T-cell (primary cell): ENCODE data around the gene SH3TC2. TPM values are rescaled to one million over a fixed set of nuclear protein-coding genes. Genes with fewer than 3 reads are reported as not detected.

ENCODE experiments used
- ATAC-seq, 4 experiments: fragments of 200-7000 bp in 3 of 4; fragments of 150-1000 bp in 1 of 4; cut with Tn5 transposase; replicated peaks in 1 of 4; 1 replicate in 3 of 4; 2 replicates in 1 of 4; pipeline ENCODE4 v1.10.0; 2021; ENCODE audit warnings: moderate library complexity in 3 of 4, mild to moderate bottlenecking in 2 of 4, moderate number of reproducible peaks in 1 of 4
- CTCF ChIA-PET, 2 donors: fragments of 300-600 bp; sonication (Branson Sonifier 250); formaldehyde crosslinking; loops; one replicate each; lab custom pipeline; 2022; ENCODE audit warnings: antibody characterized with exemption in 2 of 2; lab: Charles Lee
- POLR2A ChIA-PET, 2 donors: fragments of 300-600 bp; sonication (Branson Sonifier 250); formaldehyde crosslinking; loops; one replicate each; lab custom pipeline; 2022; ENCODE audit warnings: antibody characterized with exemption in 2 of 2; lab: Charles Lee
- DNase-seq, 35 experiments: peaks; one replicate each; pipeline versions ENCODE4 v3.0.0 to v3.0.0-alpha.2; 2013 to 2023
- H3K27ac ChIP-seq: one replicate; pipeline ENCODE4 v1.5.1; 2013; ENCODE audit warnings: low read length
- H3K27me3 ChIP-seq, 2 experiments: replicated peaks in 1 of 2; 1 replicate in 1 of 2; 2 replicates in 1 of 2; pipeline versions ENCODE4 v1.6.1 to v1.7.0; 2013; ENCODE audit warnings: low read length in 1 of 2, mixed read lengths in 1 of 2; ENCODE audit not compliant: control insufficient read depth in 2 of 2, insufficient read depth in 2 of 2; ENCODE audit errors: extremely low read depth in 1 of 2
- H3K36me3 ChIP-seq, 2 donors: 1 replicate in 1 of 2; 2 replicates in 1 of 2; pipeline versions ENCODE4 v1.6.1 to v1.7.0; 2013; ENCODE audit warnings: low read length in 1 of 2; ENCODE audit not compliant: control insufficient read depth in 2 of 2, insufficient read depth in 1 of 2; ENCODE audit errors: extremely low read depth in 1 of 2
- H3K4me1 ChIP-seq, 2 experiments: 1 replicate in 1 of 2; 2 replicates in 1 of 2; pipeline versions ENCODE4 v1.6.1 to v1.7.0; 2013; ENCODE audit warnings: low read length in 2 of 2, mixed read lengths in 1 of 2; ENCODE audit not compliant: insufficient read depth in 2 of 2, control insufficient read depth in 1 of 2; ENCODE audit errors: extremely low read depth in 1 of 2
- H3K4me3 ChIP-seq, 2 donors: 1 replicate in 1 of 2; 2 replicates in 1 of 2; pipeline versions ENCODE4 v1.5.1 to v1.7.0; 2013; ENCODE audit warnings: mild to moderate bottlenecking in 2 of 2, low read length in 1 of 2, moderate library complexity in 1 of 2; ENCODE audit not compliant: control insufficient read depth in 1 of 2; ENCODE audit errors: extremely low read depth in 1 of 2
- H3K9me3 ChIP-seq: 2 replicates; pipeline ENCODE4 v1.7.0; 2013
- H3K27ac Mint-ChIP-seq, 2 donors: one replicate each; pipeline ENCODE4 v1.8.0; 2020 to 2021; ENCODE audit warnings: mild to moderate bottlenecking in 2 of 2, mixed read lengths in 2 of 2
- H3K27me3 Mint-ChIP-seq, 2 donors: one replicate each; pipeline ENCODE4 v1.8.0; 2021 to 2022; ENCODE audit warnings: mixed read lengths in 2 of 2
- H3K36me3 Mint-ChIP-seq: one replicate; pipeline ENCODE4 v1.8.0; 2021; ENCODE audit warnings: mixed read lengths
- H3K4me1 Mint-ChIP-seq, 3 donors: one replicate each; pipeline ENCODE4 v1.8.0; 2020 to 2022; ENCODE audit warnings: mixed read lengths in 3 of 3, mild to moderate bottlenecking in 1 of 3
- H3K4me3 Mint-ChIP-seq, 3 donors: one replicate each; pipeline ENCODE4 v1.8.0; 2020 to 2022; ENCODE audit warnings: mild to moderate bottlenecking in 3 of 3, mixed read lengths in 3 of 3, moderate library complexity in 3 of 3
- H3K9me3 Mint-ChIP-seq, 3 donors: one replicate each; pipeline ENCODE4 v1.8.0; 2020 to 2022; ENCODE audit warnings: mixed read lengths in 3 of 3
- WGBS: methylation state at CpG from one replicate; pipeline ENCODE4 v1.1.5; 2013; ENCODE audit warnings: missing lambda C conversion rate; ENCODE audit not compliant: insufficient coverage; 5-methylcytosine and 5-hydroxymethylcytosine counted together
- total RNA-seq, 35 experiments: library from RNA in 6 of 35; stranded (reverse) in 6 of 35; fragments of 120-200 nt in 1 of 35; gene quantifications; one replicate each; pipeline versions ENCODE4 v1.2.1 to v1.2.4 and lab custom pipeline; 2013 to 2026

Gene SH3TC2
- total RNA-seq, 5 donors from 2014 or later (not counting 1 experiment from before 2014, with no cell fraction given), result not detected

DNA sequence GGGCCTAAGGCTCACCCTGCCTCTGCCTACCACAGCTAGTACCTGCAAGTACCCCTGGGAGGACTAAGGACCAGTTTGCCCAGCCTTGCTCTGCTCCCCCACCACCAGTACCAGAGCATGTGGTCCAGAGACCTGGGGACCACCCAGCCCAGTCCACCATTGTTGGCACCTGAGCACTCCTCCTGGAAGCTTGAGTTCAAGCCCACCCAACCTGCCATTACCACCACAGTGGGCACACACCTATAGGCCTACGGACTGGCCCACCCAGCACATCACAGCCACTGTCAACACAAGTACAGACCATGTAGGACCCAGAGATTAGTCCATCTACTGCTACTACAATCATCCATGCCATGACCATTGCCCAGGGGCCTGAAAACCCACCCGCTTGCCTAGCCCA, 30.8 kb upstream of the SH3TC2 start:
- Histone ChIP-seq H3K9me3 (no peaks in the 10 kb centered on the region), H3K27me3 (peaks cover 0 to 24% of the 10 kb centered on the region in 2 experiments), H3K4me3 (no peak overlapping the region), H3K4me1 (no peaks in the 10 kb centered on the region), H3K36me3 (no peaks in the 10 kb centered on the region), H3K27ac (no peak overlapping the region)
- H3K27me3 Mint-ChIP-seq, result peaks cover 23 to 26% of the 10 kb centered on the region in 2 donors
- peaks cover 18 to 24% (median 21%) of the 10 kb centered on the region in 3 donors for H3K9me3 Mint-ChIP-seq
- DNase-seq (no peak), ATAC-seq (no peak)
- no peaks in the 10 kb centered on the region for H3K36me3 Mint-ChIP-seq
- ChIA-PET CTCF (no interaction called here), POLR2A (no interaction called here)
- WGBS, result 48% methylated on average over 2 of the region's 2 CpGs
- no peak overlapping the region for H3K27ac Mint-ChIP-seq
- H3K4me3 Mint-ChIP-seq, result no peak overlapping the region
- no peaks in the 10 kb centered on the region for H3K4me1 Mint-ChIP-seq

DNA sequence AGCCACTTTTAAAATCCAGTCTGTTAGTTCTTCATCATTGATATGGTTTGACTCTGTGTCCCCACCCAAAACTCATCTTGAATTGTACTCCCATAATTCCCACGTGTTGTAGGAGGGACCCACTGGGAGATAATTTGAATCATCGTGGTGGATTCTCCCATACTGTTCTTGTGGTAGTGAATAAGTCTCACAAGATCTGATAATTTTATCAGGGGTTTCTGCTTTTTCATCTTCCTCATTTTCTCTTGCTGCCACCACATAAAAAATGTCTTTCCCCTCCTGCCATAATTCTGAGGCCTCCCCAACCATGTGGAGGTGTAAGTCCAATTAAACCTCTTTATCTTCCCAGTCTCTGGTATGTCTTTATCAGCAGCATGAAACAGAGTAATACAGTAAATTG, 26.9 kb upstream of the SH3TC2 start:
- ChIA-PET CTCF (no interaction called here), POLR2A (no interaction called here)
- H3K4me1 Mint-ChIP-seq, result no peaks in the 10 kb centered on the region
- H3K4me3 Mint-ChIP-seq, result no peak overlapping the region
- peaks cover 0 to 8% (median 0%) of the 10 kb centered on the region in 3 donors for H3K9me3 Mint-ChIP-seq
- no peaks in the 10 kb centered on the region for H3K4me1 ChIP-seq
- H3K27ac ChIP-seq, result no peak overlapping the region
- H3K27me3 ChIP-seq, result peaks cover 0 to 25% of the 10 kb centered on the region in 2 experiments
- ATAC-seq (no peak), DNase-seq (no peak)
- no peak overlapping the region for H3K27ac Mint-ChIP-seq
- H3K36me3 Mint-ChIP-seq, result no peaks in the 10 kb centered on the region
- no peaks in the 10 kb centered on the region for H3K9me3 ChIP-seq
- no peak overlapping the region for H3K4me3 ChIP-seq
- WGBS, result no CpG with 5 or more reads among the region's 2 CpGs
- no peaks in the 10 kb centered on the region for H3K36me3 ChIP-seq
- peaks cover 17 to 29% of the 10 kb centered on the region in 2 donors for H3K27me3 Mint-ChIP-seq

DNA sequence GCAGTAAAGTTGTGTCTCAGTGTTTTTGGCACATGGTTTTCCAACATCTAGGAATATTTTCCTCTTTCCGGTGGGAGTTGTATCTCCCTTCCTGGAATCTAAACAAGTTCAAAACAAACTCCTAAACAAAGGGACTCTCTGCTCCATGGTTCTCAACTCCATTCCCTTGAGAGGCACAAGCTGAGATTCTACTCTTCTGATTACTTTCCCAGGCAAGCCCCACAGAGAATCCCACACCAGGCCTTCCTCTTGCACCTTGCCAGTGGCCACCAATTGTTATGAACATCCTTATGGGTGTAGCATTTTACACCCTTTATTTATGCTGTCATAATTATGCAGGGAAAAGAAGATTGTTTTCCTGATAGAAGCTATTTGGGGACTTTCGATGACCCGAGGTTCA, 25.8 kb upstream of the SH3TC2 start:
- H3K4me3 ChIP-seq, result no peak overlapping the region
- no peaks in the 10 kb centered on the region for H3K4me1 ChIP-seq
- DNase-seq (no peak), ATAC-seq (no peak)
- Mint-ChIP-seq H3K4me3 (no peak overlapping the region), H3K9me3 (no peaks in the 10 kb centered on the region), H3K36me3 (no peaks in the 10 kb centered on the region), H3K27me3 (peaks cover 13 to 28% of the 10 kb centered on the region in 2 donors), H3K27ac (no peak overlapping the region), H3K4me1 (no peaks in the 10 kb centered on the region)
- ChIA-PET POLR2A (interaction anchor here in 1 of 2 donors (0.5 kb wide), 1 partner anchor 384 kb away, joined by 3 read pairs; no protein-coding TSS in a partner anchor), CTCF (no interaction called here)
- no peaks in the 10 kb centered on the region for H3K9me3 ChIP-seq
- no peak overlapping the region for H3K27ac ChIP-seq
- no CpG with 5 or more reads among the region's 3 CpGs for WGBS
- H3K27me3 ChIP-seq, result peaks cover 0 to 21% of the 10 kb centered on the region in 2 experiments
- H3K36me3 ChIP-seq, result no peaks in the 10 kb centered on the region

DNA sequence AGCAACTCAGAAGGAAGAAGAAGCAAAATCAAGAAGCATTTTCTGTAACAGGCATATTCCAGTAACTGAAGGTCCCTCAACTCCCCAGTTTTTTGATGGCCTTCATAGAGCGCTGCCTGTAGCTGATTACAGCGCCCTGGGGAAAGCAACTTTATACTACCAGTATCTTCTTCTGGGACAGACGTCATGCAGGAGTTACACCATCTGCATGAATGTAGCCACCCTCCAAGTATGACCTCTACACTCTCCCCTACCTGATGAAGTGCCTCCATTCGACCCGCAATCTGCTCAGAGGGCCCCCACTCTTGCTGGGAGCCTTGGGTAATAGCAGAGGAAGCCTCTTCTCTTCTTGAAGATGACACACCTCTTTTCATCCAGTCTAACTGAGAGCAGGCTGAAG, 21.0 kb upstream of the SH3TC2 start:
- Histone ChIP-seq H3K27me3 (peaks cover 0 to 9% of the 10 kb centered on the region in 2 experiments), H3K4me1 (no peaks in the 10 kb centered on the region), H3K27ac (no peak overlapping the region), H3K9me3 (no peaks in the 10 kb centered on the region), H3K4me3 (no peak overlapping the region), H3K36me3 (no peaks in the 10 kb centered on the region)
- H3K36me3 Mint-ChIP-seq, result no peaks in the 10 kb centered on the region
- ChIA-PET CTCF (no interaction called here), POLR2A (no interaction called here)
- H3K27ac Mint-ChIP-seq, result no peak overlapping the region
- H3K9me3 Mint-ChIP-seq, result no peaks in the 10 kb centered on the region
- 88% methylated on average over 3 of the region's 5 CpGs for WGBS
- H3K27me3 Mint-ChIP-seq, result peaks cover 0 to 9% of the 10 kb centered on the region in 2 donors
- no peak for ATAC-seq
- peaks cover 8 to 33% (median 10%) of the 10 kb centered on the region in 3 donors for H3K4me1 Mint-ChIP-seq
- H3K4me3 Mint-ChIP-seq, result no peak overlapping the region
- no peak for DNase-seq

DNA sequence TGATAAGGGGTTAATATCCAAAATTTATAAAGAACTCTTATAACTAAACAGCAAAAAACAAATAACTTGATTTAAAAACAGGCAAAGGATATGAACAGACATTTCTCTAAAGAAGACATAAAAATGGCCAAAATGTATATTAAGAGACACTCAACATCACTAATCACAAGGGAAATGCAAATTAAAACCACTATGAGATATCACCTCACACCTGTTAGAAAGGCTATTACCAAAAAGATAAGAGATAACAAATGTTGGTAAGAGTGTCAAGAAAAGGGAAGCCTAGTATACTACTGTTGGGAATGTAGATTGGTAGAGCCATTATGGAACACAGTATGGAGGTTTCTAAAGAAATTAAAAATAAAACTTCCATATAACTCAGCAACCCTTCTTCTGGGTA, 19.4 kb upstream of the SH3TC2 start:
- H3K4me1 ChIP-seq, result no peaks in the 10 kb centered on the region
- Mint-ChIP-seq H3K4me1 (peaks cover 8 to 33% (median 10%) of the 10 kb centered on the region in 3 donors), H3K27ac (no peak overlapping the region), H3K9me3 (peaks cover 0 to 3% (median 0%) of the 10 kb centered on the region in 3 donors), H3K36me3 (peaks cover 3% of the 10 kb centered on the region), H3K27me3 (peaks cover 3 to 9% of the 10 kb centered on the region in 2 donors), H3K4me3 (no peak overlapping the region)
- ChIA-PET POLR2A (no interaction called here), CTCF (no interaction called here)
- DNase-seq (no peak), ATAC-seq (no peak)
- no peak overlapping the region for H3K27ac ChIP-seq
- H3K9me3 ChIP-seq, result no peaks in the 10 kb centered on the region
- H3K4me3 ChIP-seq, result no peak overlapping the region
- H3K27me3 ChIP-seq, result peaks cover 0 to 9% of the 10 kb centered on the region in 2 experiments
- H3K36me3 ChIP-seq, result no peaks in the 10 kb centered on the region

DNA sequence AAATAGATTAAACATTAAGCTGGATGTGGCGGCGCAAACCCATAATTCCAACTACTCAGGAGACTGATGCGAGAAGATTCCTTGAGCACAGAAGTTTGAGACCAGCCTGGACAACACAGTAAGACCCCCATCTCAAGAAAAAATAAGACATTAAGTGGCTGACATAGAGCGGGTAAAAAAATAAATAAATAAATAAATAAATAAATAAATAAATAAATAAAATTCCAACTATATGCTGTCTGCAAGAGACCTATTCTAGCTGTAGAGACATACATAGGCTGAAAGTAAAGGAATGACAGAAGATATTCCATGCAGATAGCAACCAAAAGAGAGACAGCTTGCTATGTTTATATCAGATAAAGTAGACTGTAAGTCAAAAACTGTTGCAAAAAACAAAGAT, 17.4 kb upstream of the SH3TC2 start:
- Mint-ChIP-seq H3K4me3 (no peak overlapping the region), H3K9me3 (peaks cover 0 to 12% (median 6%) of the 10 kb centered on the region in 3 donors), H3K36me3 (peaks cover 3% of the 10 kb centered on the region), H3K4me1 (peaks cover 8 to 33% (median 10%) of the 10 kb centered on the region in 3 donors), H3K27ac (no peak overlapping the region), H3K27me3 (peaks cover 4 to 11% of the 10 kb centered on the region in 2 donors)
- CTCF ChIA-PET, result interaction anchor here in 1 of 2 donors (1.0 to 1.2 kb wide), 2 partner anchors 45 to 349 kb away, joined by 3 to 4 read pairs; no protein-coding TSS in a partner anchor
- no peak overlapping the region for H3K27ac ChIP-seq
- DNase-seq (no peak), ATAC-seq (no peak)
- no CpG with 5 or more reads among the region's 4 CpGs for WGBS
- no peaks in the 10 kb centered on the region for H3K4me1 ChIP-seq
- H3K27me3 ChIP-seq, result peaks cover 0 to 4% of the 10 kb centered on the region in 2 experiments
- H3K9me3 ChIP-seq, result no peaks in the 10 kb centered on the region
- no peak overlapping the region for H3K4me3 ChIP-seq
- POLR2A ChIA-PET, result no interaction called here
- no peaks in the 10 kb centered on the region for H3K36me3 ChIP-seq
